Activated CD4-positive, CD25-positive, alpha-beta regulatory T cell treated with anti-CD3 and anti-CD28 coated beads, Interleukin-2, amount 50 U/mL, for 24 hours (primary cell): Measurements from ENCODE around the gene SELPLG.
"Not testable (repeated sequence)": the region's sequence is repeated elsewhere in the genome, so short reads cannot be mapped to it uniquely, and the experiment has no call there.

Source experiments
- ATAC-seq, 2 donors: fragments of 150-1000 bp; cut with Tn5 transposase; one replicate each; pipeline ENCODE4 v1.10.0; 2021; ENCODE audit warnings: mild to moderate bottlenecking in 1 of 2, moderate library complexity in 1 of 2

The SELPLG gene

DNA sequence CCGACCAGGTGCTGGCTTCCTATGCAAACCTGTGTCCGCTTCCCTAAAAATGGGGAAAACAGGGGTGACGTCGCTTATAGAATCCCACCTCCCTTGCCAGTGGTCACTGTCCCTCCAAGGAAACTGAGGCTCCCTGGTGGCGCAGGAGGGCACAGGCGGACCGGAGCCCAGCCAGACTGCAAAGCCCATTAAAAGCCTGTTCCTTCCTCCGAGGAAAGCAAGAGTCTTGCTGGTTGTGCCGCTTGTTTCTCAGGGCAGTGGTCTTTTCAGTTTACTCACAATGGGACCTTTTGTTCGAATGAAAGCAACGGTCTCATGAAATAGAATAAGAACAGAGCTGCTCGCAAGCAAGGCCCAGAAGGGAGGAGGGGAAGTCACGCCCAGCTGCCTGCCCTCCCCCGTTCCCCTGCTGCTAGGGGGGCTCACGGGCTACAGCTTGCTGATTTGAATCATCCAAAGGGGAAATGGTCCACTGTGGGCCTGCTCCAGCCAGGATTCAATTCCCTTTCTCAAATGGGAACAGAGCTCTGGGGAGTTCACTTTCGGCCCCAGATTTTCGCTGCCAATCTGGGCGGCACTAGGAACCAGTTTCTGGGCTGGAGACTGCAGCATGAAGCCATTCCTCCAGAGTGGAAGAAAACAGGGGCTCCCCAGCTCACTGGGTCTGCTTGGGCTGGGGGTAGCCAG is 4.6 kb upstream of the SELPLG start:
- no peak for ATAC-seq

DNA sequence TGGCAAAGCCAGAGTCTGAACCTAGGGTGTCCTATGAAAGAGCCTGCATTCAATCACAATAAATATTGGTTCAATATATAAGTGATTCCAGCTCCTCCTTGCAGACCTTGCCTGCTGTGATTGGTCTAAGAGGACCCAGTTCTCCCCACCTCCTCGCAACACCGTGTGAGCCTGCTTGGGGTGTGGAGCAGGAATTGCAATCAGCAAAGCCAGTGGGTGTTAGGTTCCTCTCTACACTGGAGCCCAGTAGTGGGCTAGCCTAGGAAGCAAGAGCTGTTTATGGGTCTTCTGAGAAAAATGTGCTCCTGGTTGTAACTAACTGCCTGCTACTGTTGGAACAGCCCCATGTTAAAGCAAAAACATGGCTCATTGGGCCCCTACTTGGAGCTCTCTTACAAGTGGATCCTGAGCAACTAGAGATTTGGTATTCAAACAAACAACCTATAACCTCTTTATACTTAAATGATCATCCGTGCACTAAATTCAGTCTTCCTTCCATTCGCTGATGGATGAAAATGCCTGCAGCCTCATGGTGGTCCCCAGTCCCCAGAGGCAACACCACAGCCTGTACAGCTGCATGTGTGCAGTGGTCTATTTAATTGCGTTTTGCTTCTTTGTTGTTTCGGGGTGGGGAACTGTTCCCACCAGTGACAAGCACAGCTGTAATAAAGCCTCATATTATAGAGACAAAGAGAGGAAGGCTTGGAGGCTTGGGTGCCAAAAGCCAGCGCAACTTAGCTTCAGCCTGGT is 3.7 kb upstream of the SELPLG start:
- ATAC-seq = no peak

DNA sequence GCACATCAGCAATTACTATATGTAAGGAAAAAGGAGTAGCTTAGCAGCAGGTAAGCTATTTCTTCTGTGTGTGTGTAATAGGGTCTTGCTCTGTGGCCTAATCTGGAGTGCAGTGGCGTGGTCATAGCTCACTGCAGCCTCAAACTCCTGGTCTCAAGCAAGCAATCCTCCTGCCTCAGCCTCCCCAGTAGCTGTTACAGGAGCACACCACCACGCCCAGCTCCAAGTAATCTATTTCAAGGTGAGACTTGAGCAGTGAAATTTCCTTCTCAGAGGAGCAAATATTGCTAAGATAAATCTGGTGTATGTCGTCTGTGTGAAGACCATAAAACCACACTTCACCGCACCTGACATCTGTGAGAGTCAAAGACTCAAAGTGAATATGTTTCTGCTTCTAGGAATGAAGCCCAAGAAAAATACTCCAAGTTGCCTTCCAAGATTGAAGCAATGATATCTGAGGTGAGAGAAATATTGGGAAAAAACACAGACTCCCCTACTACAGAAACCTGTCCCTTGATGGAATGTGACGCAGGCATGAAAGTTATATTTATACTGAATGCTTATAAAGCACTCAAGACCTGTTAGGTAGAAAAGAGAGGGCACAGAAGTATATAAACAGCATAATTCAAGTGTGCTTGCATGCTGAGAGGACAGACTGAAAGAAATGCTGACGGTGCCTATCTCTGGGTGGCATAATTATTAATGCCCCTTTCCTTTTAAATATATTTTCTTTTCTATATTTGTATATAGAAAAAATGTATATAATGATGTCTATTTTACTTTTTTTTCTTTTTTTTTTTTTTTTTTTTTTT is 2.5 kb upstream of the SELPLG start:
- ATAC-seq = no peak

- peak in 1 of 2 donors; percentile 16 for ATAC-seq
Observed at GRCh38 chr12:108635201-108635996, 1.7 kb upstream of the SELPLG start.

DNA sequence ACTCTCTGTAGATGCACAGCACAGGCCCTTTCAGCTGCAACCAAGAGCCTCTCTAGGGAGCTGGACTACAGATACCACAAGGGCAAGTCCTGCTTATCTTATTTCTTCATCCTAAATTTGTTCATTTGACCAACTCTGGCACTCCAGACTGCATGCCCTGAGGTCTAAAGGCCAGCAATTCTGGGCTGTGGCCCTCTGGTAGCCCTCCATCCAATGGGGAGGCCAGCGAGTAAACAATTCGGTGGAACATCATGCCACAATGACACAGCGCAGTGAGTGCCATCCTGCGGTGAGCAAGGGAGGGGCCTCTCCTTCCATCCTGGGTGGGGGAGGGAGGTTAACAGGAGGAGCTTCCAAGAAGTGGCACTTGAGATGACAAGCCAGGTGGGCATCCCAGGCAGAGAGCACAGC is 652 bp upstream of the SELPLG start:
- no peak for ATAC-seq

DNA sequence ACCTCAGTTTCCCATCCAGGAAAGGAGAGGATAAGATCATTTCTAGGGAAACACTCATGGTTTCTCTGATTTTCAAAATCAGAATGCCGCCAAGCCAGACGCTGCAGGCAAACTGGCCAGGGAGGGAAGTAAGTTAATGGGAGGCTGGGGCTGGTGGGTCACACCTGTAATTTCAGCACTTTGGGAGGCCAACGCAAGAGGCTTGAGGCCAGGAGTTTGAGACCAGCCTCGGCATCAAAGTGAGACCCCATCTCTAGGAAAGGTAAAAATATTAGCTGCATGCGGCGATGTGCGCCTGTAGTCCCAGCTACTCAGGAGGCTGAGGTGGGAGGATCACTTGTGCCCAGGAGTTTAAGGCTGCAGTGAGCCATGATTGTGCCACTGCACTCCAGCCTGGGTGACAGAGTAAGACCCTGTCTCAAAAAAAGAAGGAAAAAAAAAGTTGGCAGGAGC is 587 bp downstream of the SELPLG start:
- no peak for ATAC-seq

- ATAC-seq = not testable (repeated sequence)
Observed at GRCh38 chr12:108631261-108631660, 2.4 kb downstream of the SELPLG start.

GRCh38 chr12:108630481-108631207 is 3.0 kb downstream of the SELPLG start:
- ATAC-seq = no peak

DNA sequence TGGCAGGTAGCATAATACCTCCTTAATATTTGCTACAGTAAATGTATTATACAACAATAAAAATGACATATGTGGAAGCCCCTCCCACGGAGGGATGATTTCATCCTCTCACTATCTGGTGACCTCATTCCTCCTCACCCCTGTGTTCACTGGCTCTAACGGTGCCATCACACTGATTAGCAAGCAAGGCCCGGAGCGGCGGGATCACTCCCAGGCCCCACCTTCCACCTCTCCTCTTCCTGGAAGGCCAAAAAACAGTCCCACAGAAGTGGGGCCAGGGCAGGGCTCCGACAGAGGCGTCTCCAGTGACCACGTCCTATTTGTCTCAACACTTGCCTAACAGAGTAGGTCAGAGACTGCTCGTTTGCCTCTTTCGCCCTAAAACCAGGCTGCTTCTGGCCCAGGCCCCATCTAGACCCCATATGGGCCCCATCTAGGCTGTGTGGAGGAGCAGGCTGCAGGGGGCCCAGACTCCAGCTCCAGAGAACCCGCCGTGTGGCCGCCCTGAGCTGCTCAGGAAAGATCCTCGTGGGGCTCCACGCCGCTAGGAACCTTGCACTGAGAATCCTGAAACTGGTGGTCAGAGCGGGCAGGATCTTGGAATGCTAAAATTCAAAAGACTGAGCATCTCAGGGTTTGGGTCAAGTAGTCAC is 3.7 kb downstream of the SELPLG start:
- ATAC-seq = peak; percentile 53 to 57

GRCh38 chr12:108629151-108629550 is 4.5 kb downstream of the SELPLG start:
- ATAC-seq = no peak

DNA sequence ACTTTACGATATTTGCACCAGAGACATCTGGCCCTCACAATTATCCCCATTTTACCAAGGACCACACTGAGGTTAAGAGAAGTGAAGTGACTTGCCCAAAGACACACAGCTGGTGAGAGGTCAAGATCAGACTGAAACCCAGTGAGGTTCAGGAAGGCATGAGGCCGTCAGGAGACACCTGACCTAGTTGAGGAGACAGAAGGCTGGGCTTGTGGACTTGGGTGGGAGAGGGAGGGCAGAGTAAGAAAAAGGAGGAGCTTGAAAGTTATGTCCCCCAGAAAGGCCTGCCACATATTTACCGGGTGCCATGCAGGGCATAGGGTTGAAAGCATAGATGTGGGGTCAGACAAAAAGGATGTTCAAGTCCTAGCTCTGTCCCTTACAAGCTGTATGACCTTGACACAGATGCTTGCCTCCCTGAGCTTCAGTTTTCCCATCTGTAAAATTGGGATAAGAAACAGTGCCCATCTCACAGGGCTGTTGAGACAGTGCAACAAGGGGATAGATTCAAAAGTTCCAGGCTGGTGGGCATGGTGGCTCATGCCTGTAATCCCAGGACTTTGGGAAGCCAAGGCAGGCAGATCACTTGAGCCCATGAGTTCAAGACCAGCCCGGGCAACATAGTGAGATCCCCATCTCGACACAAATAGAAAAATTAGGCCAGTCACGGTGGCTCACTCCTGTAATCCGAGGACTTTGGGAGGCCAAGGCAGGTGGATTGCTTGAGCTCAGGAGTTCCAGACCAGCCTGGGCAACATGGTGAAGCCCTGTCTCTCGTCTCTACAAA is 6.4 kb downstream of the SELPLG start:
- ATAC-seq = no peak

DNA sequence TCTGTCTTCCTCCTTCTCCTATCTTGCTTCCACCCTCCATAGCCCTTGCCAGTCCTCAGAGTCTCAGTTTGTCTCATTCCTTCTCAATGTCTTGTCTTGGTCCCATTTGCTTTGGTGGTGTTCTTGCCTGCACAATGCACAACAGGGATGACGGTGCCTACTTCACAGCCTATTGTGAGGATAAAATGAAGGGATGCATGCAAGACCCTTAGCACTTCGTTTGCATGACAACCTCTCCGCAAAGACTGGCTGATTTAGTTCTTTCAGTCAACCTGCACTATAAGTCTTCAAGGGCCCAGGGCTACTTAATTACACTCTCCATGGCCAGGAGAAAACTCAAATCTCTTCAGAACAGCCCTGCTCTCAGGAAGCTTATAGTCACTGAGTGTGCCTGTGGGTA is 8.5 kb downstream of the SELPLG start:
- ATAC-seq = no peak

DNA sequence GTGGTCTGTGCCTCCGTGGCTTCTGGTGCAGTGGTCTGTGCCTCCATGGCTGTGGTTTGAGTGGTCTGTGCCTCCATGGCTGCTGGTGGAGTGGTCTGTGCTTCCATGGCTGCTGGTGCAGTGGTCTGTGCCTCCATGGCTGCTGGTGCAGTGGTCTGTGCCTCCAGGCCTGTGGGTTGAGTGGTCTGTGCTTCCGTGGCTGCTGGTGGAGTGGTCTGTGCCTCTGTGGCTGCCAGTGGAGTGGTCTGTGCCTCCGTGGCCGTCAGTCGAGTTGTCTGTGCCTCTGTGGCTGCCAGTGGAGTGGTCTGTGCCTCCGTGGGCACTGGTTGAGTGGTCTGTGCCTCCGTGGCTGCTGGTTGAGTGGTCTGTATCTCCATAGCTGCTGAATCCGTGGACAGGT is 10.1 kb downstream of the SELPLG start:
- no peak for ATAC-seq

DNA sequence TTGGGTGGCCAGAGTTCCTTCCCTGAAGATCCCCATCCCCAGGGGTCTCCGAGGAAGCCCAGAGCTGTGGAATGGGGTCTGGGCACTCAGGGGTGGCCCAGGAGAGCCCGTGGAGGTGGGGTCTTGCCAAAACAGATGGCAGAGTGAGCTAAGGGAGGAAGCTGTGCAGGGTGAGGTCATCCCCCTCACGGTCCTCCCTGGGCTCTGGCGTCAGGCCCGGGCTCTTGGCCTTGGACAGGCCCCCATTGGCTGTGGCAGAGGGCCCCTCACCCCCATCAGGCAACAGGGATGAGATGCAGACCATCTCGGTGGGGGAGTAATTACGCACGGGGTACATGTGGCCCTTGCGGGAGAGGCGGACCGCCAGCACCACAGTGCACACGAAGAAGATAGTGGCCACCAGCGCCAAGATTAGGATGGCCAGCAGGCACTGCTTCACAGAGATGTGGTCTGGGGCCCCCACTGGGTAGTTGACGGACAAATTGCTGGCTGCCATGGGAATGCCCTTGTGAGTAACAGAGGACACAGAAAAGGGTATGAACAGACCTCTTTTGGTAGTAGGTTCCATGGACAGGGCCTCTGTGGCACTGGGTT is 10.7 kb downstream of the SELPLG start:
- no peak for ATAC-seq

GRCh38 chr12:108622421-108622820 is 11.3 kb downstream of the SELPLG start:
- peak in 1 of 2 donors; percentile 40 for ATAC-seq

DNA sequence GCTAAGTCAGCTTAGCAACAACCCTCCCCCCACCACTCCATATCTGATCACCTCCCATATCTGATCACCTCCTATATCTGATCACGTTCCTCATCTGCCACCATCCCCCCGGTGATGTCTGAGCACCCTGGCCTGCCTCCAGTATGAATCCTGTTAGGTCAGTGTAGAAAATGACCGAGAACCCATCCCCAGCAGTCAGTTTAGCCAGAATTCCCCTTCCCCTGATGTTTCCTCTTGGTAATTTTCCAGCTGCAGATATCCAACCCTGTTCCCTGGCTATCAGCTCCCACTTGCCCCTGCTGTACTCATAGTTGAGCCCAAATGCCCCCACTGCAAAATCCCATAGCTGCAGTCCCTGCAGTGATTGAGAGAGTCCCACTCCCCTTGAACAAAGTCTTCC is 12.5 kb downstream of the SELPLG start:
- ATAC-seq = no peak

DNA sequence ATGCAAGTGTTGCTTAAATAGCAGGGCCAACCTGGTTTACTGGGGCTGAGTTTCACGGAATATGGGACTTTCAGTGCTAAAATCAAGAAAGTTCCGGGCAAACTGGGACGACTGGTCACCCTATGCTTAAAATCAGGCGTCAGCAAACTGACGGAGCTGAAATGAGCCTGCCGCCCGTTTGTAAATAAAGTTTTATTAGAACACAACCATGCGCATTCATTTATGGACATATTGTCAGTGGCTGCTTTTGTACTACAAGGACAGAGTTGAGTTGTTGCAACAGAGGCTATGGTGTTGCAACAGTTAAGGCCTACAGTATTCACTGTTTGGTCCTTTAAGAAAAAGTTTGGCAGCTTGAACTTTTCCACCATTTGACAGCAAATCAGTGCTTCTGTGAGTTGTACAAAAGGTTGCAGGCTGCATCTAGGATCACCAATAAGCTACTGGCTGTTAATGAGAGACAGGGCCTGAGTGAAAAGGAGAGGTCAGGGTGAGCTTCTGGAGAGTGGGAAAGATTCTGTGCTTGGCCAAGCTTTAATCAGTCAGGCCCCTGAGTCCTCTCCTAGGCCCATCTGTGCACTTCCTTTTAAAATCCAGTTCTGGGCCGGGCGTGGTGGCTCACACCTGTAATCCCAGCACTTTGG is 13.3 kb downstream of the SELPLG start:
- no peak for ATAC-seq

DNA sequence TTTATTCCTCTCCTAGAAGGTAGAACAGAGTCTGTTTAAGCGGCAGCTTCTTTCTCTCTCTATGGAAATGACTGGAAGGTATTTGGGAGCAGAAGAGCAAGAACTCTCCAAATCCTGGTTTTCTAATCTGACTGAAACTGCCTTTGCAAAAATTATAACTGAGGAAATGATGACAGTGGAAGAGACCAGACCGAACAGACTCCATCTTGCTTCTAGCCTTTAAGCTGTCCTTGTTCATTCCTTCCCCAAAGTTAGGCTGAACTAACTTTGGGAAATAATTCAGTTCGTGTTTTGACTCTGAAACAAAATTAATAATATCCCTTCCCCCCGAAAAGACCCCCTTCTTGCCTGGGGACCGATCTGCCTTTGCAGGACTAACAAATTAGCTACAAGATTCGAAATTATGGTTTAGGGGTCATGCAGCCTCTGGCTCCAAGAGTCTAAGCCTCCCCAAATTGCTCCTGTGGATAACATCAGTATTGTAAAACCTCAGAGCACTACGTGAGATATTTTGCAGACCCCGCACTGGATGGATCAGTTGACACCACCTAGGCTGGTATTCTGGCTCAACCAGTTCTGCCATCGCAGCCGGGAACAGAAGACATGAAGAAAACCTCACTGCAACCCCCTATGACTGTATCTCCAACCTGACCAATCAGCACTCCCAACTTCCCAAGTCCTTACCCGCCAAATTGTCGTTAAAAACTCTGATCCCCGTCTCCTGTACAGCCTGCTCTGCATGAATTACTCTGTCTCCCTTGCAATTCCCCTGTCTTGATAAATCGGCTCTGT is 14.1 kb downstream of the SELPLG start:
- no peak for ATAC-seq

- ATAC-seq = not testable (repeated sequence)
Observed at GRCh38 chr12:108618953-108619274, 14.8 kb downstream of the SELPLG start.
